HCT116 (cell line): ENCODE data around the gene RAB8A. TPM values are rescaled to one million over a fixed set of nuclear protein-coding genes. Genes with fewer than 3 reads are reported as not detected.

Experiments used
- ATAC-seq: fragments of 200-7000 bp; cut with Tn5 transposase; 2 replicates; pipeline ENCODE4 v1.9.1; 2020; ENCODE audit warnings: mild to moderate bottlenecking, moderate library complexity
- BruUV-seq: library from RNA; stranded (reverse); fragments of 400-500 nt; replicated peaks from 2 replicates; lab custom pipeline; 2021; lab: Mats Ljungman, UMichigan
- CTCF ChIA-PET: fragments of 300-600 bp; sonication (Branson Sonifier 250); formaldehyde crosslinking; loops from one replicate; lab custom pipeline; 2021; ENCODE audit warnings: antibody characterized with exemption; lab: Charles Lee
- POLR2A ChIA-PET: fragments of 300-600, 350-600 bp; sonication (Branson Sonifier 250); formaldehyde crosslinking; loops from one replicate; lab custom pipeline; 2021; ENCODE audit warnings: antibody characterized with exemption; lab: Charles Lee
- RAD21 ChIA-PET, 2 experiments: fragments of 300-600 bp; sonication (Branson Sonifier 250); formaldehyde crosslinking; loops; one replicate each; lab custom pipeline; 2023; ENCODE audit warnings: low total read pairs in 2 of 2; ENCODE audit not compliant: uncharacterized antibody in 2 of 2, unreplicated experiment in 2 of 2, low non-redundant PET in 1 of 2; lab: Charles Lee
- DNase-seq: peaks from one replicate; pipeline ENCODE4 v3.0.0-alpha.2; 2010; ENCODE audit warnings: low read depth, low spot score
- H2AFZ ChIP-seq: fragments of 200-600 bp; shearing (Covaris generic), sonication (generic); 2 replicates; pipeline ENCODE4 v1.6.1; 2017; ENCODE audit warnings: low read depth, mixed run types, mixed read lengths, antibody characterized with exemption, low read length; ENCODE audit not compliant: poor library complexity, severe bottlenecking
- H3K27ac ChIP-seq: 2 replicates; pipeline ENCODE4 v1.5.1; 2012; ENCODE audit warnings: low read depth, low read length
- H3K27me3 ChIP-seq: fragments of 200-600 bp; sonication (generic); 2 replicates; pipeline ENCODE4 v1.6.1; 2016; ENCODE audit warnings: mixed run types, low read length, mixed read lengths; ENCODE audit not compliant: insufficient read depth
- H3K36me3 ChIP-seq, 2 experiments: fragments of 200-500 bp in 1 of 2; fragments of 200-600 bp in 1 of 2; sonication (Bioruptor generic) in 1 of 2; sonication (generic) in 1 of 2; 2 replicates each; pipeline versions ENCODE4 v1.5.1 to v1.6.1; 2014 to 2016; ENCODE audit warnings: low read length in 2 of 2, inconsistent platforms in 1 of 2, mixed read lengths in 1 of 2, mixed run types in 1 of 2; ENCODE audit not compliant: insufficient read depth in 2 of 2, control insufficient read depth in 1 of 2
- H3K4me1 ChIP-seq, 2 experiments: fragments of 200-600 bp in 1 of 2; sonication (generic) in 1 of 2; 2 replicates each; pipeline versions ENCODE4 v1.5.1 to v1.6.1; 2012 to 2017; ENCODE audit warnings: low read length in 2 of 2, inconsistent platforms in 1 of 2, mild to moderate bottlenecking in 1 of 2, mixed read lengths in 1 of 2, mixed run types in 1 of 2, moderate library complexity in 1 of 2; ENCODE audit not compliant: insufficient read depth in 2 of 2, control insufficient read depth in 1 of 2
- H3K4me2 ChIP-seq: fragments of 200-600 bp; sonication (generic); 2 replicates; pipeline ENCODE4 v1.6.1; 2017; ENCODE audit warnings: mixed run types, low read length, mixed read lengths
- H3K4me3 ChIP-seq, 2 experiments: fragments of 200-600 bp in 1 of 2; sonication (generic) in 1 of 2; replicated peaks in 1 of 2; 2 replicates each; pipeline ENCODE4 v1.5.1; 2011 to 2016; ENCODE audit warnings: low read length in 2 of 2, control low read depth in 1 of 2, low read depth in 1 of 2, mild to moderate bottlenecking in 1 of 2, mixed read lengths in 1 of 2, mixed run types in 1 of 2
- H3K79me2 ChIP-seq: fragments of 200-600 bp; sonication (generic); 2 replicates; pipeline ENCODE4 v1.6.1; 2017; ENCODE audit warnings: mild to moderate bottlenecking, mixed run types, low read length, moderate library complexity, mixed read lengths; ENCODE audit not compliant: insufficient read depth
- H3K9ac ChIP-seq: fragments of 200-600 bp; sonication (generic); 2 replicates; pipeline ENCODE4 v1.6.1; 2016; ENCODE audit warnings: low read length, mixed read lengths
- H3K9me2 ChIP-seq: fragments of 200-600 bp; sonication (generic), shearing (Covaris generic); 2 replicates; pipeline ENCODE4 v1.6.1; 2017; ENCODE audit warnings: mixed run types, mild to moderate bottlenecking, moderate library complexity; ENCODE audit not compliant: insufficient read depth
- H3K9me3 ChIP-seq, 2 experiments: fragments of 200-500 bp in 1 of 2; fragments of 200-600 bp in 1 of 2; sonication (Bioruptor generic) in 1 of 2; sonication (generic) in 1 of 2; 2 replicates each; pipeline ENCODE4 v1.6.1; 2014 to 2017; ENCODE audit warnings: low read length in 2 of 2, mixed read lengths in 2 of 2, inconsistent platforms in 1 of 2, low read depth in 1 of 2, mild to moderate bottlenecking in 1 of 2, mixed run types in 1 of 2, moderate library complexity in 1 of 2; ENCODE audit not compliant: control insufficient read depth in 1 of 2, insufficient read depth in 1 of 2
- H4K20me1 ChIP-seq: fragments of 200-600 bp; sonication (generic), shearing (Covaris generic); 2 replicates; pipeline ENCODE4 v1.6.1; 2017; ENCODE audit warnings: mixed run types, mild to moderate bottlenecking, moderate library complexity; ENCODE audit not compliant: insufficient read depth
- CEBPB ChIP-seq: IDR thresholded peaks from 2 replicates; pipeline ENCODE4 v1.6.1; 2012; ENCODE audit warnings: low read depth
- EGR1 ChIP-seq: IDR thresholded peaks from 2 replicates; pipeline ENCODE4 v1.6.1; 2012; ENCODE audit warnings: low read depth
- ELF1 ChIP-seq: IDR thresholded peaks from 2 replicates; pipeline ENCODE4 v1.6.1; 2012; ENCODE audit warnings: low read depth, borderline replicate concordance
- EZH2 ChIP-seq: fragments of 200-600 bp; sonication (generic); IDR thresholded peaks from 2 replicates; pipeline ENCODE4 v1.6.1; 2017; ENCODE audit warnings: antibody characterized with exemption, mixed run types
- FOSL1 ChIP-seq: IDR thresholded peaks from 2 replicates; pipeline ENCODE4 v1.6.1; 2012; ENCODE audit warnings: low read depth
- JUND ChIP-seq: IDR thresholded peaks from 2 replicates; pipeline ENCODE4 v1.6.1; 2012
- POLR2AphosphoS5 ChIP-seq: IDR thresholded peaks from 2 replicates; pipeline ENCODE4 v1.6.1; 2011; ENCODE audit warnings: mild to moderate bottlenecking, low read depth, low read length, moderate library complexity
- RAD21 ChIP-seq: IDR thresholded peaks from 2 replicates; pipeline ENCODE4 v1.6.1; 2012; ENCODE audit warnings: low read depth, mild to moderate bottlenecking
- SIN3A ChIP-seq: IDR thresholded peaks from 2 replicates; pipeline ENCODE4 v1.6.1; 2012; ENCODE audit warnings: low read depth
- SP1 ChIP-seq: IDR thresholded peaks from 2 replicates; pipeline ENCODE4 v1.6.1; 2012; ENCODE audit warnings: low read depth
- SRF ChIP-seq: IDR thresholded peaks from 2 replicates; pipeline ENCODE4 v1.6.1; 2012; ENCODE audit warnings: low read depth
- TCF7L2 ChIP-seq: IDR thresholded peaks from 2 replicates; pipeline ENCODE4 v1.7.0; 2011; ENCODE audit warnings: borderline replicate concordance, inconsistent platforms; ENCODE audit not compliant: insufficient read depth, insufficient read length; ENCODE audit errors: extremely low read depth
- YY1 ChIP-seq: IDR thresholded peaks from 2 replicates; pipeline ENCODE4 v1.6.1; 2011; ENCODE audit warnings: low read length, low read depth, moderate library complexity, mild to moderate bottlenecking; ENCODE audit not compliant: insufficient replicate concordance; ENCODE audit errors: extremely low read depth
- ZFX ChIP-seq: fragments of 450-650 bp; IDR thresholded peaks from 2 replicates; pipeline ENCODE4 v1.6.1; 2017
- ZNF274 ChIP-seq: fragments of 200-500 bp; sonication (Bioruptor generic); IDR thresholded peaks from 2 replicates; pipeline ENCODE4 v1.6.1; 2014; ENCODE audit warnings: mild to moderate bottlenecking, low read depth, low read length, inconsistent platforms
- intact Hi-C: fragments of 100-400 bp; cut with micrococcal nuclease; formaldehyde crosslinking; loops from 2 replicates; pipeline ENCODE4 v1.10.0; 2022
- total RNA-seq: library from RNA; stranded (reverse); gene quantifications from one replicate; pipeline ENCODE4 v1.2.1, GENCODE V29; 2021; ENCODE audit not compliant: unreplicated experiment
- TF ChIP-seq, protein P1 (sequence below): IDR thresholded peaks from 2 replicates; pipeline ENCODE4 v1.6.1; 2011; ENCODE audit warnings: mild to moderate bottlenecking, low read length, moderate library complexity; ENCODE audit not compliant: insufficient replicate concordance; ENCODE audit errors: extremely low read depth
- TF ChIP-seq, protein P2 (sequence below): IDR thresholded peaks from 2 replicates; pipeline ENCODE4 v1.6.1; 2012; ENCODE audit warnings: low read depth
- TF ChIP-seq, protein P3 (sequence below): IDR thresholded peaks from 2 replicates; pipeline ENCODE4 v1.6.1; 2012
- TF ChIP-seq, protein P4 (sequence below), 3 experiments: fragments of 200-600 bp in 1 of 3; sonication (generic) in 1 of 3; IDR thresholded peaks in 2 of 3; conservative IDR thresholded peaks in 1 of 3; 2 replicates each; pipeline ENCODE4 v1.5.1; 2012 to 2017; ENCODE audit warnings: low read depth in 2 of 3, low read length in 2 of 3, antibody characterized with exemption in 1 of 3, borderline replicate concordance in 1 of 3, control low read depth in 1 of 3, mild to moderate bottlenecking in 1 of 3, mixed read lengths in 1 of 3, mixed run types in 1 of 3, moderate library complexity in 1 of 3; ENCODE audit not compliant: insufficient read depth in 1 of 3
- TF ChIP-seq, protein P5 (sequence below): IDR thresholded peaks from 2 replicates; pipeline ENCODE4 v1.6.1; 2012

The RAB8A gene
- total RNA-seq, 1 experiment from 2014 or later: 116 TPM

DNA sequence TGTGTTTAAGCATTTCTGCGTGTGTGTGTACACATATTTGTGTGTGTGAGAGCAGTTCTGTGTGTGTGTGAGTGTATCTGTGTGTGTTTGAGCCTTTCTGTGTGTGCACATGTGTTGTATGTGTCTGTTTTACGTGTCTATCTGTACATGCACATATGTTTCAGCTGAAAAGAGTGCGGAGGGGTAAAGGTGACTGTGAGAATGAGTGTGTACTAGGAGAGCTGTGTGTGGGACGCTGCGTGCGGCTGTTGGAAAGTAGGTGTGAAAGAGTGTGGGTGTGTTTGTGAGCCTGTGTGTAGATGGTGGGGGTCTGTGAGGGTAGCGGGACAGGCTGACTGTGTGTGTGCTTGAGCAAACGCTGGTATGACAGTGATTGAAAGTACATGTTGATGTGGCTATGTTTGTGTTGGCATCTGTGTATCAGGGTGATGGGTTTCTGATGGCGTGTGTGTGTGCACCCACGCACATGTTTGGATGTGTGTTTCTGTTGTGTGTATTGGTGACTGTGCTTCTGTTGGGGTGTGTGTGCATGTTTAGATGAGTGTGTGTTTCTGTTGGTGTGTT is 42.9 kb upstream of the RAB8A start:
- peak overlapping the region; percentile 88 for H3K9ac ChIP-seq
- H3K4me1 ChIP-seq: peaks cover 24 to 73% of the 10 kb centered on the region in 2 experiments
- H4K20me1 ChIP-seq: no peaks in the 10 kb centered on the region
- CTCF ChIA-PET: no interaction called here
- H3K27me3 ChIP-seq: no peaks in the 10 kb centered on the region
- peaks cover 67% of the 10 kb centered on the region for H3K79me2 ChIP-seq
- H3K9me2 ChIP-seq: no peaks in the 10 kb centered on the region
- BruUV-seq: no TSS peak
- intact Hi-C loops: loop anchor here (5.0 kb wide), 1 partner anchor 231 kb away; no protein-coding TSS in a partner anchor
- H2AFZ ChIP-seq: no peak overlapping the region
- DNase-seq (no peak), ATAC-seq (no peak)
- TF ChIP-seq, protein P1, sequence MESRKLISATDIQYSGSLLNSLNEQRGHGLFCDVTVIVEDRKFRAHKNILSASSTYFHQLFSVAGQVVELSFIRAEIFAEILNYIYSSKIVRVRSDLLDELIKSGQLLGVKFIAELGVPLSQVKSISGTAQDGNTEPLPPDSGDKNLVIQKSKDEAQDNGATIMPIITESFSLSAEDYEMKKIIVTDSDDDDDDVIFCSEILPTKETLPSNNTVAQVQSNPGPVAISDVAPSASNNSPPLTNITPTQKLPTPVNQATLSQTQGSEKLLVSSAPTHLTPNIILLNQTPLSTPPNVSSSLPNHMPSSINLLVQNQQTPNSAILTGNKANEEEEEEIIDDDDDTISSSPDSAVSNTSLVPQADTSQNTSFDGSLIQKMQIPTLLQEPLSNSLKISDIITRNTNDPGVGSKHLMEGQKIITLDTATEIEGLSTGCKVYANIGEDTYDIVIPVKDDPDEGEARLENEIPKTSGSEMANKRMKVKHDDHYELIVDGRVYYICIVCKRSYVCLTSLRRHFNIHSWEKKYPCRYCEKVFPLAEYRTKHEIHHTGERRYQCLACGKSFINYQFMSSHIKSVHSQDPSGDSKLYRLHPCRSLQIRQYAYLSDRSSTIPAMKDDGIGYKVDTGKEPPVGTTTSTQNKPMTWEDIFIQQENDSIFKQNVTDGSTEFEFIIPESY: no peak
- TF ChIP-seq, protein P2, sequence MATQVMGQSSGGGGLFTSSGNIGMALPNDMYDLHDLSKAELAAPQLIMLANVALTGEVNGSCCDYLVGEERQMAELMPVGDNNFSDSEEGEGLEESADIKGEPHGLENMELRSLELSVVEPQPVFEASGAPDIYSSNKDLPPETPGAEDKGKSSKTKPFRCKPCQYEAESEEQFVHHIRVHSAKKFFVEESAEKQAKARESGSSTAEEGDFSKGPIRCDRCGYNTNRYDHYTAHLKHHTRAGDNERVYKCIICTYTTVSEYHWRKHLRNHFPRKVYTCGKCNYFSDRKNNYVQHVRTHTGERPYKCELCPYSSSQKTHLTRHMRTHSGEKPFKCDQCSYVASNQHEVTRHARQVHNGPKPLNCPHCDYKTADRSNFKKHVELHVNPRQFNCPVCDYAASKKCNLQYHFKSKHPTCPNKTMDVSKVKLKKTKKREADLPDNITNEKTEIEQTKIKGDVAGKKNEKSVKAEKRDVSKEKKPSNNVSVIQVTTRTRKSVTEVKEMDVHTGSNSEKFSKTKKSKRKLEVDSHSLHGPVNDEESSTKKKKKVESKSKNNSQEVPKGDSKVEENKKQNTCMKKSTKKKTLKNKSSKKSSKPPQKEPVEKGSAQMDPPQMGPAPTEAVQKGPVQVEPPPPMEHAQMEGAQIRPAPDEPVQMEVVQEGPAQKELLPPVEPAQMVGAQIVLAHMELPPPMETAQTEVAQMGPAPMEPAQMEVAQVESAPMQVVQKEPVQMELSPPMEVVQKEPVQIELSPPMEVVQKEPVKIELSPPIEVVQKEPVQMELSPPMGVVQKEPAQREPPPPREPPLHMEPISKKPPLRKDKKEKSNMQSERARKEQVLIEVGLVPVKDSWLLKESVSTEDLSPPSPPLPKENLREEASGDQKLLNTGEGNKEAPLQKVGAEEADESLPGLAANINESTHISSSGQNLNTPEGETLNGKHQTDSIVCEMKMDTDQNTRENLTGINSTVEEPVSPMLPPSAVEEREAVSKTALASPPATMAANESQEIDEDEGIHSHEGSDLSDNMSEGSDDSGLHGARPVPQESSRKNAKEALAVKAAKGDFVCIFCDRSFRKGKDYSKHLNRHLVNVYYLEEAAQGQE: no peak
- TF ChIP-seq SIN3A: no peak
- no peak for TF ChIP-seq EZH2
- TF ChIP-seq ZNF274: no peak
- TF ChIP-seq, protein P3, sequence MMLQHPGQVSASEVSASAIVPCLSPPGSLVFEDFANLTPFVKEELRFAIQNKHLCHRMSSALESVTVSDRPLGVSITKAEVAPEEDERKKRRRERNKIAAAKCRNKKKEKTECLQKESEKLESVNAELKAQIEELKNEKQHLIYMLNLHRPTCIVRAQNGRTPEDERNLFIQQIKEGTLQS: no peak
- no peak for TF ChIP-seq ELF1
- no peak for TF ChIP-seq YY1
- no peak for TF ChIP-seq CEBPB
- TF ChIP-seq POLR2AphosphoS5: no peak
- TF ChIP-seq, protein P4, sequence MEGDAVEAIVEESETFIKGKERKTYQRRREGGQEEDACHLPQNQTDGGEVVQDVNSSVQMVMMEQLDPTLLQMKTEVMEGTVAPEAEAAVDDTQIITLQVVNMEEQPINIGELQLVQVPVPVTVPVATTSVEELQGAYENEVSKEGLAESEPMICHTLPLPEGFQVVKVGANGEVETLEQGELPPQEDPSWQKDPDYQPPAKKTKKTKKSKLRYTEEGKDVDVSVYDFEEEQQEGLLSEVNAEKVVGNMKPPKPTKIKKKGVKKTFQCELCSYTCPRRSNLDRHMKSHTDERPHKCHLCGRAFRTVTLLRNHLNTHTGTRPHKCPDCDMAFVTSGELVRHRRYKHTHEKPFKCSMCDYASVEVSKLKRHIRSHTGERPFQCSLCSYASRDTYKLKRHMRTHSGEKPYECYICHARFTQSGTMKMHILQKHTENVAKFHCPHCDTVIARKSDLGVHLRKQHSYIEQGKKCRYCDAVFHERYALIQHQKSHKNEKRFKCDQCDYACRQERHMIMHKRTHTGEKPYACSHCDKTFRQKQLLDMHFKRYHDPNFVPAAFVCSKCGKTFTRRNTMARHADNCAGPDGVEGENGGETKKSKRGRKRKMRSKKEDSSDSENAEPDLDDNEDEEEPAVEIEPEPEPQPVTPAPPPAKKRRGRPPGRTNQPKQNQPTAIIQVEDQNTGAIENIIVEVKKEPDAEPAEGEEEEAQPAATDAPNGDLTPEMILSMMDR (IDR thresholded peaks at IDR 0.05 in 2 of 3, conservative IDR thresholded peaks at IDR 0.05 in 1 of 3; ENCODE audit: borderline replicate concordance in 1 of 3, insufficient read depth in 1 of 3, low read depth in 2 of 3, low read length in 2 of 3): no peak
- TF ChIP-seq TCF7L2: no peak
- no peak for TF ChIP-seq SRF
- no peak for TF ChIP-seq EGR1
- TF ChIP-seq FOSL1: no peak
- TF ChIP-seq, protein P5, sequence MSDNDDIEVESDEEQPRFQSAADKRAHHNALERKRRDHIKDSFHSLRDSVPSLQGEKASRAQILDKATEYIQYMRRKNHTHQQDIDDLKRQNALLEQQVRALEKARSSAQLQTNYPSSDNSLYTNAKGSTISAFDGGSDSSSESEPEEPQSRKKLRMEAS: no peak
- no peak for TF ChIP-seq SP1
- TF ChIP-seq ZFX: no peak
- no peak for TF ChIP-seq JUND
- TF ChIP-seq RAD21: no peak
- peaks cover 0 to 14% of the 10 kb centered on the region in 2 experiments; a peak in 1 of 4 replicates for H3K36me3 ChIP-seq
- POLR2A ChIA-PET: interaction anchor here (0.7 kb wide), 1 partner anchor 262 kb away, joined by 3 read pairs; no protein-coding TSS in a partner anchor
- no peaks in the 10 kb centered on the region for H3K9me3 ChIP-seq
- peak overlapping the region; percentile 83 for H3K27ac ChIP-seq
- RAD21 ChIA-PET: no interaction called here
- H3K4me3 ChIP-seq: peak overlapping the region; percentile 95 to 96
- H3K4me2 ChIP-seq: peak overlapping the region; percentile 80
